ENCODE results near the gene FOXJ2.
"Not testable (repeated sequence)": the region's sequence is repeated elsewhere in the genome, so short reads cannot be mapped to it uniquely, and the experiment has no call there.

GRCh38 chr12:8000827-8001226 lies 31.7 kb upstream of the FOXJ2 start:
- not testable (repeated sequence) for TF ChIP-seq CTCF, POLR2A, POLR2AphosphoS5, EP300 (IDR thresholded peaks at IDR 0.05)

Data from gastroesophageal sphincter (tissue), 3 donors.